Kidney (tissue), 14 donors: ENCODE results near the gene GPC6. TPM values are rescaled to one million over a fixed set of nuclear protein-coding genes. Genes with fewer than 3 reads are reported as not detected.

Source experiments
- DNase-seq, 5 donors: peaks; one replicate each; pipeline ENCODE4 v3.0.0-alpha.2; 2013 to 2020
- FAIRE-seq: peaks from 2 replicates; lab custom pipeline; 2012; peaks lifted over from hg19 to GRCh38; lab: Jason Lieb, UNC
- H3K27ac ChIP-seq, 2 donors: one replicate each; pipeline ENCODE4 v1.7.0; 2013; ENCODE audit warnings: low read depth in 2 of 2, low read length in 2 of 2, inconsistent platforms in 1 of 2
- H3K27me3 ChIP-seq: one replicate; pipeline ENCODE4 v1.7.1; 2013; ENCODE audit warnings: low read length, inconsistent platforms; ENCODE audit not compliant: control insufficient read depth, insufficient read depth
- H3K36me3 ChIP-seq, 3 donors: one replicate each; pipeline versions ENCODE4 v1.7.0 to v1.7.1; 2013; ENCODE audit warnings: low read length in 3 of 3, control low read depth in 1 of 3, inconsistent platforms in 1 of 3; ENCODE audit not compliant: insufficient read depth in 3 of 3, control insufficient read depth in 2 of 3
- H3K4me1 ChIP-seq, 3 donors: one replicate each; pipeline versions ENCODE4 v1.7.0 to v1.7.1; 2013; ENCODE audit warnings: low read length in 3 of 3, inconsistent platforms in 1 of 3, low read depth in 1 of 3; ENCODE audit not compliant: control insufficient read depth in 2 of 3, insufficient read depth in 2 of 3
- H3K4me3 ChIP-seq, 3 donors: one replicate each; pipeline versions ENCODE4 v1.7.0 to v1.8.1; 2013; ENCODE audit warnings: low read length in 3 of 3, control low read depth in 1 of 3, inconsistent platforms in 1 of 3
- H3K9ac ChIP-seq, 3 donors: one replicate each; pipeline versions ENCODE4 v1.7.0 to v1.7.1; 2013; ENCODE audit warnings: low read length in 3 of 3, control low read depth in 1 of 3, inconsistent platforms in 1 of 3
- H3K9me3 ChIP-seq, 3 donors: one replicate each; pipeline versions ENCODE4 v1.7.0 to v1.7.1; 2013; ENCODE audit warnings: low read length in 3 of 3, control low read depth in 1 of 3, inconsistent platforms in 1 of 3; ENCODE audit not compliant: control insufficient read depth in 2 of 3, insufficient read depth in 1 of 3
- intact Hi-C: fragments of 100-400 bp; cut with DNase I; formaldehyde crosslinking; loops from one replicate; pipeline ENCODE4 v1.11.1; 2022
- polyA plus RNA-seq: library from polyadenylated mRNA; stranded (reverse); fragments of 350-450 nt; fragmentation: Illumina TruSeq; extraction: RNeasy Lipid Tissue Mini Kit (QIAGEN cat#74804); gene quantifications from one replicate; pipeline ENCODE4 v1.2.3, GENCODE V29; 2014; ENCODE audit warnings: low read depth, low replicate concordance; ENCODE audit not compliant: insufficient read depth
- total RNA-seq: library from RNA; stranded (reverse); fragmentation: NEBNext Ultra II Directional; extraction: Animal tissue kit (Norgen Biotek cat#: 25700); gene quantifications from one replicate; pipeline ENCODE4 v1.2.1, GENCODE V29; 2021
- TF ChIP-seq, protein P1 (sequence below): IDR thresholded peaks from 3 replicates; pipeline ENCODE4 v1.5.1; 2012; ENCODE audit warnings: mild to moderate bottlenecking, moderate library complexity, borderline replicate concordance; ENCODE audit not compliant: insufficient read depth; ENCODE audit errors: extremely low read depth
- donor health status: control.
- donor health status: control.
- donor health status: control.
- donor health status: control.
- donor health status: control.
- donor health status: DM: yes; HTN: yes; CAD: no.
- donor health status: Normal renal cell carcinoma (clear cell type).

The GPC6 gene
- total and polyA plus RNA-seq, 2 donors from 2014 or later: 6.2 to 15.5 TPM

DNA sequence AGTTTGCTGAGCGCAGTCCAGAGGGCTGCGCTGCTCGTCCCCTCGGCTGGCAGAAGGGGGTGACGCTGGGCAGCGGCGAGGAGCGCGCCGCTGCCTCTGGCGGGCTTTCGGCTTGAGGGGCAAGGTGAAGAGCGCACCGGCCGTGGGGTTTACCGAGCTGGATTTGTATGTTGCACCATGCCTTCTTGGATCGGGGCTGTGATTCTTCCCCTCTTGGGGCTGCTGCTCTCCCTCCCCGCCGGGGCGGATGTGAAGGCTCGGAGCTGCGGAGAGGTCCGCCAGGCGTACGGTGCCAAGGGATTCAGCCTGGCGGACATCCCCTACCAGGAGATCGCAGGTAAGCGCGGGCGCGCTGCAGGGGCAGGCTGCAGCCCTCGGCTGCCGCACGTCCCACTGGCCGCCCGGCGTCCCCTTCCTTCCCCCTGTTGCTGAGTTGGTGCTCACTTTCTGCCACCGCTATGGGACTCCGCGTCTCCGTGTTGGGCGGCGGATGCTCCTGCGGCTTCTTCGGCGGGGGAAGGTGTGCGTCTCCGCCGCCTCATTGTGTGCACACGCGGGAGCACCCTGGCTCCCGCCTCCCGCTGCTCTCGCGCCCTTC, 772 bp downstream of the GPC6 start:
- peak overlapping the region; percentile 66 to 69 (median 69) for H3K9ac ChIP-seq
- H3K27ac ChIP-seq: peak overlapping the region; percentile 66 to 86
- H3K4me1 ChIP-seq: peaks cover 0 to 2% (median 0%) of the 10 kb centered on the region in 3 donors
- FAIRE-seq (no peak), DNase-seq (peak in 4 of 5 donors; percentile 71 to 82 (median 76))
- H3K36me3 ChIP-seq: no peaks in the 10 kb centered on the region
- TF ChIP-seq, protein P1, sequence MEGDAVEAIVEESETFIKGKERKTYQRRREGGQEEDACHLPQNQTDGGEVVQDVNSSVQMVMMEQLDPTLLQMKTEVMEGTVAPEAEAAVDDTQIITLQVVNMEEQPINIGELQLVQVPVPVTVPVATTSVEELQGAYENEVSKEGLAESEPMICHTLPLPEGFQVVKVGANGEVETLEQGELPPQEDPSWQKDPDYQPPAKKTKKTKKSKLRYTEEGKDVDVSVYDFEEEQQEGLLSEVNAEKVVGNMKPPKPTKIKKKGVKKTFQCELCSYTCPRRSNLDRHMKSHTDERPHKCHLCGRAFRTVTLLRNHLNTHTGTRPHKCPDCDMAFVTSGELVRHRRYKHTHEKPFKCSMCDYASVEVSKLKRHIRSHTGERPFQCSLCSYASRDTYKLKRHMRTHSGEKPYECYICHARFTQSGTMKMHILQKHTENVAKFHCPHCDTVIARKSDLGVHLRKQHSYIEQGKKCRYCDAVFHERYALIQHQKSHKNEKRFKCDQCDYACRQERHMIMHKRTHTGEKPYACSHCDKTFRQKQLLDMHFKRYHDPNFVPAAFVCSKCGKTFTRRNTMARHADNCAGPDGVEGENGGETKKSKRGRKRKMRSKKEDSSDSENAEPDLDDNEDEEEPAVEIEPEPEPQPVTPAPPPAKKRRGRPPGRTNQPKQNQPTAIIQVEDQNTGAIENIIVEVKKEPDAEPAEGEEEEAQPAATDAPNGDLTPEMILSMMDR: no peak
- H3K9me3 ChIP-seq: no peaks in the 10 kb centered on the region
- intact Hi-C loops: no loop called here
- H3K4me3 ChIP-seq: peak overlapping the region; percentile 64 to 89 (median 75)
- no peaks in the 10 kb centered on the region for H3K27me3 ChIP-seq

DNA sequence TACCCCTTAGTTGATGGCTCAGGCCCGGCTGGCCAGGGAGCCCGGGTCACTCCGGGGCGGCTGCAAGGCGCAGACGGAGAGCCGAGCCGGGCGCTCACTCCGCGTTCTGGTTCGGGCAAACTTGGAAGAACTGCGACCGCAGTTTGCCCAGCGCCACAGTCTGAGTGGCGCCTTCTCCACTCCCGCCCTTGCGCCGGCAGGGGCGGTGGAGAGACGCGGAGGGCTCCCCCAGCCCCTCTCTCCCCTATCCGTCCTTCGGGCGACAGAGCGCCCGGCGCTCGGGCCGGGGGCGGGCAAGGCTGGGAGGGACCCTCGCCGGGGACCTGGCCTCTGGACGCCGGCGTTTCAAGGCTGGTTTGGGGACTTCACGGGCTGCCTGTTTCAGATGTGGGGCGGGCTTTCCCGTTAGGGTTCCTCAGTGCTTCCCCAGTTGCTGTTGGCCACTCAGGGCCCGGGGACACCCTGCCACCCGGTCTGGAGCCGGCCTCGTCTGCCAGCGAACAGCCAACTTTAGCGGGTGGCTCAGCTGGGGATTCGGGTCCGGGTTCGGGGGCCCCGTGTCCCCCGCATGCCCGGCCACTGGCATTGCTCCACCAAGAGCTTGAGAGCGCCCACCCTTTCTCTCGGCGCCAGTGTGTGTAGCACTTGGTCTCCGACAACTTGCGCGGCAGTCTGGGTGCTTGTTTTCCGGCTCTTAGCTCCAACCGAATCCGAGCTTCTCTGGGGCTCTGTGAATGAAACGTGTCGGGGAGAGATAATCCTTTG, 1.5 kb downstream of the GPC6 start:
- Histone ChIP-seq H3K4me3 (peak overlapping the region; percentile 64 to 89 (median 75)), H3K27ac (peak overlapping the region; percentile 66 to 86), H3K9ac (peak overlapping the region; percentile 41 to 85 (median 48)), H3K36me3 (no peaks in the 10 kb centered on the region), H3K4me1 (peaks cover 0 to 2% (median 0%) of the 10 kb centered on the region in 3 donors), H3K9me3 (no peaks in the 10 kb centered on the region), H3K27me3 (no peaks in the 10 kb centered on the region)
- DNase-seq (peak; percentile 80 to 95 (median 90)), FAIRE-seq (no peak)
- intact Hi-C loops: no loop called here
- TF ChIP-seq, protein P1: peak; percentile 21

DNA sequence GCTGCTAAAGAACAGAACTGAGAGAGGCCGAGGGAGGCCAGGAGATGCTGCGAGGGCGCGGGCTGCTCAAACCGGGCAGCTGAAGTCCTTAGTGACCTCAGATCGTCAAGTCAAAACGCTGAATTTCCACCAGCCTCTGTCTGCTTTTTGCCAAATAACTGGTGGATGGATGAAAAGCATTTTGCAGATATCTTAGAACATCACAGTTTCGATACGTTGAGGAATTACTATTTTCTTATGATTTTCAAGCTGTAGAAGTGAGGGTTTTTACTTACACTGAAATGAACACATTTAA, 2.0 kb downstream of the GPC6 start:
- H3K4me3 ChIP-seq: peak overlapping the region; percentile 64 to 89 (median 75)

More for the DNA sequence above, 2.0 kb downstream of the GPC6 start:
- H3K27me3 ChIP-seq: no peaks in the 10 kb centered on the region
- intact Hi-C loops: no loop called here
- no peaks in the 10 kb centered on the region for H3K36me3 ChIP-seq
- no peak for DNase-seq
- TF ChIP-seq, protein P1: no peak
- peak overlapping the region in 1 of 2 donors; percentile 86 for H3K27ac ChIP-seq
- FAIRE-seq: no peak
- peaks cover 0 to 2% (median 0%) of the 10 kb centered on the region in 3 donors for H3K4me1 ChIP-seq
- H3K9me3 ChIP-seq: no peaks in the 10 kb centered on the region
- peak overlapping the region; percentile 41 to 85 (median 48) for H3K9ac ChIP-seq
